Endothelial cell of umbilical vein (primary cell): Measurements from ENCODE around the gene ATG5. TPM values are rescaled to one million over a fixed set of nuclear protein-coding genes. Genes with fewer than 3 reads are reported as not detected.

Experiments
- BruUV-seq: library from RNA; stranded (reverse); fragments of 400-500 nt; replicated peaks from 2 replicates; lab custom pipeline; 2021; lab: Mats Ljungman, UMichigan
- CTCF ChIA-PET: fragments of 300-600, 350-600 bp; sonication (Branson Sonifier 250); formaldehyde crosslinking; loops from one replicate; lab custom pipeline; 2021; ENCODE audit warnings: antibody characterized with exemption, inconsistent platforms; lab: Charles Lee
- POLR2A ChIA-PET: fragments of 300-600, 350-600 bp; sonication (Branson Sonifier 250); formaldehyde crosslinking; loops from one replicate; lab custom pipeline; 2021; ENCODE audit warnings: antibody characterized with exemption, inconsistent platforms; lab: Charles Lee
- DNase-seq: peaks from one replicate; pipeline ENCODE4 v3.0.0-alpha.2; 2011; ENCODE audit warnings: low read depth, low spot score
- FAIRE-seq: peaks from 2 replicates; lab custom pipeline; 2011; peaks lifted over from hg19 to GRCh38; lab: Jason Lieb, UNC
- H2AFZ ChIP-seq: 2 replicates; pipeline ENCODE4 v1.6.0; 2012; ENCODE audit warnings: low read depth, low read length, control low read depth, inconsistent platforms
- H3K27ac ChIP-seq: 2 replicates; pipeline ENCODE4 v1.5.1; 2011; ENCODE audit warnings: low read depth, mild to moderate bottlenecking, control low read depth, low read length, moderate library complexity; ENCODE audit not compliant: insufficient read depth
- H3K27me3 ChIP-seq, 2 experiments: 2 replicates each; pipeline versions ENCODE4 v1.6.0 to v1.6.1; 2011; ENCODE audit warnings: low read length in 2 of 2, mixed read lengths in 1 of 2; ENCODE audit not compliant: control insufficient read depth in 2 of 2, insufficient read depth in 2 of 2
- H3K36me3 ChIP-seq, 2 experiments: 2 replicates in 1 of 2; 3 replicates in 1 of 2; pipeline ENCODE4 v1.5.1; 2011; ENCODE audit warnings: low read length in 2 of 2, mild to moderate bottlenecking in 1 of 2, moderate library complexity in 1 of 2; ENCODE audit not compliant: control insufficient read depth in 2 of 2, insufficient read depth in 2 of 2; ENCODE audit errors: extremely low read depth in 1 of 2
- H3K4me1 ChIP-seq: 3 replicates; pipeline ENCODE4 v1.5.1; 2011; ENCODE audit warnings: mild to moderate bottlenecking, low read length; ENCODE audit not compliant: control insufficient read depth, insufficient read depth; ENCODE audit errors: extremely low read depth
- H3K4me2 ChIP-seq: 2 replicates; pipeline ENCODE4 v1.6.1; 2011; ENCODE audit warnings: low read length, control low read depth, mixed read lengths; ENCODE audit not compliant: insufficient read depth
- H3K4me3 ChIP-seq, 3 experiments: fragments of 200-600 bp in 1 of 3; sonication (generic), shearing (Covaris generic) in 1 of 3; replicated peaks in 1 of 3; 2 replicates each; pipeline ENCODE4 v1.5.1; 2011 to 2016; ENCODE audit warnings: control low read depth in 3 of 3, low read length in 3 of 3, mild to moderate bottlenecking in 2 of 3, inconsistent platforms in 1 of 3, low read depth in 1 of 3, moderate library complexity in 1 of 3; ENCODE audit not compliant: insufficient read depth in 1 of 3
- H3K79me2 ChIP-seq: 2 replicates; pipeline ENCODE4 v1.6.0; 2012; ENCODE audit warnings: low read length, inconsistent platforms; ENCODE audit not compliant: control insufficient read depth, insufficient read depth
- H3K9ac ChIP-seq: replicated peaks from 2 replicates; pipeline ENCODE3; 2011; ENCODE audit warnings: low read length, control low read depth; ENCODE audit not compliant: insufficient read depth; ENCODE audit errors: extremely low read depth
- H3K9me1 ChIP-seq: replicated peaks from 3 replicates; pipeline ENCODE4 v1.6.0; 2011; ENCODE audit warnings: mild to moderate bottlenecking, low read length; ENCODE audit not compliant: control insufficient read depth, insufficient read depth; ENCODE audit errors: extremely low read depth
- H3K9me3 ChIP-seq: replicated peaks from 2 replicates; pipeline ENCODE4 v1.5.1; 2012; ENCODE audit warnings: low read length, inconsistent platforms; ENCODE audit not compliant: control insufficient read depth, insufficient read depth
- H4K20me1 ChIP-seq: replicated peaks from 2 replicates; pipeline ENCODE3; 2011; ENCODE audit warnings: mild to moderate bottlenecking, low read length; ENCODE audit not compliant: control insufficient read depth, insufficient read depth; ENCODE audit errors: extremely low read depth
- CTCF ChIP-seq, 2 donors: IDR thresholded peaks; 1 replicate in 1 of 2; 2 replicates in 1 of 2; pipeline ENCODE4 v1.5.1; 2011; ENCODE audit warnings: low read length in 2 of 2, mild to moderate bottlenecking in 2 of 2, moderate library complexity in 2 of 2, control low read depth in 1 of 2, inconsistent platforms in 1 of 2, low read depth in 1 of 2; ENCODE audit not compliant: insufficient read depth in 1 of 2; ENCODE audit errors: extremely low read depth in 1 of 2
- EZH2 ChIP-seq: IDR thresholded peaks from 2 replicates; pipeline ENCODE4 v1.6.1; 2012; ENCODE audit warnings: borderline replicate concordance, low read depth, mild to moderate bottlenecking, moderate library complexity, low read length, inconsistent platforms; ENCODE audit not compliant: severe bottlenecking
- FOS ChIP-seq: IDR thresholded peaks from 2 replicates; pipeline ENCODE4 v1.6.1; 2011; ENCODE audit warnings: mild to moderate bottlenecking, low read length, moderate library complexity, borderline replicate concordance; ENCODE audit not compliant: insufficient read depth
- GATA2 ChIP-seq: IDR thresholded peaks from 2 replicates; pipeline ENCODE4 v1.7.0; 2011; ENCODE audit warnings: low read depth, mild to moderate bottlenecking, moderate library complexity, mixed read lengths, low read length; ENCODE audit not compliant: insufficient read length, insufficient read depth
- JUN ChIP-seq: IDR thresholded peaks from 2 replicates; pipeline ENCODE4 v1.6.1; 2011; ENCODE audit warnings: borderline replicate concordance, low read depth; ENCODE audit not compliant: insufficient read length, insufficient read depth
- MYC ChIP-seq: IDR thresholded peaks from one replicate; pipeline ENCODE4 v1.6.1; 2011; ENCODE audit warnings: mild to moderate bottlenecking, low read depth, low read length
- POLR2A ChIP-seq: IDR thresholded peaks from 2 replicates; pipeline ENCODE4 v1.6.1; 2012; ENCODE audit warnings: low read depth, mild to moderate bottlenecking, control low read depth, low read length
- POLR2AphosphoS5 ChIP-seq: IDR thresholded peaks from 2 replicates; pipeline ENCODE4 v1.6.1; 2012; ENCODE audit warnings: low read depth, mild to moderate bottlenecking, control low read depth, low read length, moderate library complexity; ENCODE audit not compliant: insufficient read depth
- dilution Hi-C: fragments of 300-500 bp; cut with MboI; formaldehyde crosslinking; loops from one replicate; pipeline ENCODE4 v1.15.0; 2019; ENCODE audit warnings: low sequenced_read_pairs; ENCODE audit not compliant: extremely low pct_ligation_motif_present
- intact Hi-C: fragments of 100-400 bp; cut with micrococcal nuclease; formaldehyde crosslinking; loops from one replicate; pipeline ENCODE4 v1.10.0; 2022
- polyA plus RNA-seq, 4 experiments: library from polyadenylated mRNA; depleted of rRNA in 3 of 4; stranded (reverse) in 3 of 4; unstranded in 1 of 4; fragments of >200 nt; gene quantifications; 2 replicates each; pipeline versions ENCODE4 v1.2.1 to v1.2.3, GENCODE V29; 2011 to 2012; ENCODE audit warnings: missing spikeins in 1 of 4
- total RNA-seq: library from RNA; stranded (reverse); gene quantifications from 2 replicates; pipeline ENCODE4 v1.2.3, GENCODE V29; 2021
- TF ChIP-seq, protein P1 (sequence below): IDR thresholded peaks from 2 replicates; pipeline ENCODE4 v1.6.1; 2011; ENCODE audit not compliant: insufficient read depth, insufficient read length

Gene ATG5
- total and polyA plus RNA-seq, 2 donors (not counting 3 experiments of a cell fraction or from before 2014, with no cell fraction given): 14.1 to 32.8 TPM

DNA sequence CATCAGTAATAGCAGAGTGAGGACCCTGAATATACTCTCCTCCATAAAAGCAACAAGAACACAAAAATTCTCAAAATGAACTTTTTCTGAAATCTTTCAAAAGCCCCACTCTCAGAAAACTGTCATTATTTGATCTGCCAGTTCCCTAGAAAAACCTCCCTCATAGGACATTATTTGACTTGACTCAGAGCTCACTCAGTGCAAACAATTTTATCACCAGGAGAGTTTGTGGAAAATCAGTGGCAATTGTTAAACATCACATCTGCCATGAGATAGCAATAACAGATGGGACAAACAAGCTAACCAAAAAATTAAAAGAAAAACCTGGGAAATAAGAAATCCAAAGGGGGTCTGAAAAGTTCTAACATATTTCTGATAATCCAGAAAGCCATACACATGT is 100.0 kb downstream of the ATG5 start:
- CTCF ChIA-PET: interaction anchor here (1.7 to 5.6 kb wide), 3 partner anchors 12 to 793 kb away, joined by 3 to 85 read pairs (median 47); no protein-coding TSS in a partner anchor
- H4K20me1 ChIP-seq: no peaks in the 10 kb centered on the region
- H3K9me1 ChIP-seq: no peaks in the 10 kb centered on the region
- H3K4me3 ChIP-seq: no peak overlapping the region
- H3K79me2 ChIP-seq: peaks cover 3% of the 10 kb centered on the region
- H3K36me3 ChIP-seq: no peaks in the 10 kb centered on the region
- intact Hi-C loops (no loop called here), dilution Hi-C loops (no loop called here)
- H3K4me1 ChIP-seq: no peaks in the 10 kb centered on the region
- no peak overlapping the region for H3K27ac ChIP-seq
- no TSS peak for BruUV-seq
- H3K9ac ChIP-seq: no peak overlapping the region
- no peak for TF ChIP-seq JUN
- no peak for TF ChIP-seq CTCF (IDR thresholded peaks at IDR 0.05; ENCODE audit: extremely low read depth in 1 of 2, insufficient read depth in 1 of 2, low read depth in 1 of 2, low read length in 2 of 2)
- TF ChIP-seq POLR2A: no peak
- no peak for TF ChIP-seq EZH2
- TF ChIP-seq MYC: no peak
- no peak for TF ChIP-seq GATA2
- TF ChIP-seq, protein P1, sequence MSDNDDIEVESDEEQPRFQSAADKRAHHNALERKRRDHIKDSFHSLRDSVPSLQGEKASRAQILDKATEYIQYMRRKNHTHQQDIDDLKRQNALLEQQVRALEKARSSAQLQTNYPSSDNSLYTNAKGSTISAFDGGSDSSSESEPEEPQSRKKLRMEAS: no peak
- no peak for TF ChIP-seq POLR2AphosphoS5
- TF ChIP-seq FOS: no peak
- DNase-seq: no peak
- POLR2A ChIA-PET: no interaction called here
- no peak overlapping the region for H3K4me2 ChIP-seq
- no peak overlapping the region for H2AFZ ChIP-seq
- no peaks in the 10 kb centered on the region for H3K9me3 ChIP-seq
- no peak for FAIRE-seq
- no peaks in the 10 kb centered on the region for H3K27me3 ChIP-seq
